Activated T-cell treated with anti-CD3 and anti-CD28 coated beads, Interleukin-2, amount 50 U/mL, for 4 hours (primary cell): ENCODE measurements around the gene LRRC3. TPM values are rescaled to one million over a fixed set of nuclear protein-coding genes. Genes with fewer than 3 reads are reported as not detected.
"Not testable (repeated sequence)": the region's sequence is repeated elsewhere in the genome, so short reads cannot be mapped to it uniquely, and the experiment has no call there.

Experiments used
- ATAC-seq, 2 donors: fragments of 200-7000 bp; cut with Tn5 transposase; one replicate each; pipeline ENCODE4 v1.10.0; 2021
- DNase-seq: peaks from one replicate; pipeline ENCODE4 v3.0.0-alpha.2; 2020
- H3K27me3 Mint-ChIP-seq: one replicate; pipeline ENCODE4 v1.8.0; 2021; ENCODE audit warnings: low read depth, mixed read lengths
- H3K36me3 Mint-ChIP-seq: one replicate; pipeline ENCODE4 v1.8.0; 2022; ENCODE audit warnings: mixed read lengths; ENCODE audit not compliant: insufficient read depth
- H3K4me1 Mint-ChIP-seq: one replicate; pipeline ENCODE4 v1.8.0; 2021; ENCODE audit warnings: low read depth, mixed read lengths
- H3K4me3 Mint-ChIP-seq: one replicate; pipeline ENCODE4 v1.8.0; 2021; ENCODE audit warnings: mild to moderate bottlenecking, moderate library complexity, mixed read lengths
- H3K9me3 Mint-ChIP-seq: one replicate; pipeline ENCODE4 v1.8.0; 2021; ENCODE audit warnings: mixed read lengths
- total RNA-seq, 3 donors: library from RNA; stranded (reverse); gene quantifications; one replicate each; pipeline ENCODE4 v1.2.1, GENCODE V29; 2021

The LRRC3 gene
- total RNA-seq, 3 donors from 2014 or later = 0.24 to 0.57 (median 0.35) TPM

GRCh38 chr21:44496564-44497550, 41.5 kb downstream of the LRRC3 start:
- Mint-ChIP-seq H3K36me3 (peaks cover 2% of the 10 kb centered on the region), H3K4me3 (no peak overlapping the region), H3K27me3 (peaks cover 25% of the 10 kb centered on the region), H3K4me1 (no peaks in the 10 kb centered on the region), H3K9me3 (peaks cover 12% of the 10 kb centered on the region)
- ATAC-seq = no peak
- no peak for DNase-seq

GRCh38 chr21:44497703-44498126, 42.4 kb downstream of the LRRC3 start:
- ATAC-seq (no peak), DNase-seq (no peak)
- Mint-ChIP-seq H3K36me3 (no peaks in the 10 kb centered on the region), H3K4me3 (no peak overlapping the region), H3K9me3 (peaks cover 6% of the 10 kb centered on the region), H3K4me1 (no peaks in the 10 kb centered on the region), H3K27me3 (peaks cover 21% of the 10 kb centered on the region)

GRCh38 chr21:44498280-44499210, 43.2 kb downstream of the LRRC3 start:
- Mint-ChIP-seq H3K4me1 (no peaks in the 10 kb centered on the region), H3K9me3 (no peaks in the 10 kb centered on the region), H3K36me3 (no peaks in the 10 kb centered on the region), H3K27me3 (peaks cover 21% of the 10 kb centered on the region), H3K4me3 (no peak overlapping the region)
- no peak for DNase-seq
- no peak for ATAC-seq

GRCh38 chr21:44499211-44499560, 43.9 kb downstream of the LRRC3 start:
- Mint-ChIP-seq H3K4me3 (no peak overlapping the region), H3K27me3 (peaks cover 21% of the 10 kb centered on the region), H3K36me3 (no peaks in the 10 kb centered on the region), H3K9me3 (no peaks in the 10 kb centered on the region), H3K4me1 (no peaks in the 10 kb centered on the region)
- no peak for DNase-seq
- no peak for ATAC-seq

- no peak overlapping the region for H3K4me3 Mint-ChIP-seq
- no peaks in the 10 kb centered on the region for H3K36me3 Mint-ChIP-seq
- H3K4me1 Mint-ChIP-seq = no peaks in the 10 kb centered on the region
- ATAC-seq = no peak
- H3K27me3 Mint-ChIP-seq = peaks cover 21% of the 10 kb centered on the region
- H3K9me3 Mint-ChIP-seq = no peaks in the 10 kb centered on the region
- no peak for DNase-seq
Measured at GRCh38 chr21:44499631-44500030, 44.3 kb downstream of the LRRC3 start.

- DNase-seq (no peak), ATAC-seq (no peak)
- H3K27me3 Mint-ChIP-seq = peaks cover 21% of the 10 kb centered on the region
- H3K36me3 Mint-ChIP-seq = no peaks in the 10 kb centered on the region
- H3K9me3 Mint-ChIP-seq = no peaks in the 10 kb centered on the region
- no peak overlapping the region for H3K4me3 Mint-ChIP-seq
- no peaks in the 10 kb centered on the region for H3K4me1 Mint-ChIP-seq
Measured at GRCh38 chr21:44500111-44500510, 44.8 kb downstream of the LRRC3 start.

- H3K4me1 Mint-ChIP-seq = no peaks in the 10 kb centered on the region
- ATAC-seq (no peak), DNase-seq (no peak)
- no peak overlapping the region for H3K4me3 Mint-ChIP-seq
- no peaks in the 10 kb centered on the region for H3K9me3 Mint-ChIP-seq
- H3K27me3 Mint-ChIP-seq = peaks cover 11% of the 10 kb centered on the region
- H3K36me3 Mint-ChIP-seq = no peaks in the 10 kb centered on the region
Measured at GRCh38 chr21:44502171-44502958, 47.1 kb downstream of the LRRC3 start.

GRCh38 chr21:44503006-44503889, 47.9 kb downstream of the LRRC3 start:
- H3K4me1 Mint-ChIP-seq, H3K36me3 Mint-ChIP-seq, DNase-seq, H3K27me3 Mint-ChIP-seq, ATAC-seq, H3K4me3 Mint-ChIP-seq, H3K9me3 Mint-ChIP-seq: not testable (repeated sequence)

- DNase-seq = no peak
- H3K36me3 Mint-ChIP-seq = no peaks in the 10 kb centered on the region
- H3K9me3 Mint-ChIP-seq = no peaks in the 10 kb centered on the region
- H3K27me3 Mint-ChIP-seq = peaks cover 2% of the 10 kb centered on the region
- no peak for ATAC-seq
- H3K4me3 Mint-ChIP-seq = no peak overlapping the region
- H3K4me1 Mint-ChIP-seq = no peaks in the 10 kb centered on the region
Measured at GRCh38 chr21:44503901-44504399, 48.6 kb downstream of the LRRC3 start.

- no peaks in the 10 kb centered on the region for H3K4me1 Mint-ChIP-seq
- H3K36me3 Mint-ChIP-seq = no peaks in the 10 kb centered on the region
- ATAC-seq = no peak
- no peaks in the 10 kb centered on the region for H3K27me3 Mint-ChIP-seq
- no peak for DNase-seq
- H3K4me3 Mint-ChIP-seq = no peak overlapping the region
- H3K9me3 Mint-ChIP-seq = no peaks in the 10 kb centered on the region
Measured at GRCh38 chr21:44505673-44506278, 50.5 kb downstream of the LRRC3 start.

GRCh38 chr21:44506279-44507255, 51.3 kb downstream of the LRRC3 start:
- H3K9me3 Mint-ChIP-seq = no peaks in the 10 kb centered on the region
- H3K27me3 Mint-ChIP-seq = no peaks in the 10 kb centered on the region
- H3K4me3 Mint-ChIP-seq = no peak overlapping the region
- H3K36me3 Mint-ChIP-seq = no peaks in the 10 kb centered on the region
- no peaks in the 10 kb centered on the region for H3K4me1 Mint-ChIP-seq
- no peak for DNase-seq
- no peak for ATAC-seq
